Karpas-422 (cell line): ENCODE results near the gene LRBA. TPM values are rescaled to one million over a fixed set of nuclear protein-coding genes. Genes with fewer than 3 reads are reported as not detected.
"Not testable (repeated sequence)": the region's sequence is repeated elsewhere in the genome, so short reads cannot be mapped to it uniquely, and the experiment has no call there.

Experiments used
- DNase-seq: peaks from one replicate; pipeline ENCODE4 v3.0.0-alpha.2; 2015
- H2AFZ ChIP-seq: fragments of 200-600 bp; sonication (generic); 2 replicates; pipeline ENCODE4 v1.6.1; 2014; ENCODE audit warnings: antibody characterized with exemption, low read length, mixed read lengths
- H3K27ac ChIP-seq: fragments of 200-600 bp; sonication (generic); 2 replicates; pipeline ENCODE4 v1.5.1; 2014; ENCODE audit warnings: mild to moderate bottlenecking, low read length, moderate library complexity
- H3K27me3 ChIP-seq: fragments of 200-600 bp; sonication (generic); 2 replicates; pipeline ENCODE4 v1.6.1; 2014; ENCODE audit warnings: low read length, mixed read lengths
- H3K36me3 ChIP-seq: fragments of 200-600 bp; sonication (generic); 2 replicates; pipeline ENCODE4 v1.6.1; 2014; ENCODE audit warnings: low read length, mixed read lengths; ENCODE audit not compliant: insufficient read depth
- H3K4me1 ChIP-seq: fragments of 200-600 bp; sonication (generic); 2 replicates; pipeline ENCODE4 v1.6.1; 2014; ENCODE audit warnings: mild to moderate bottlenecking, low read length, mixed read lengths
- H3K4me2 ChIP-seq: fragments of 200-600 bp; sonication (generic); 2 replicates; pipeline ENCODE4 v1.6.1; 2014; ENCODE audit warnings: low read length, low read depth, mild to moderate bottlenecking; ENCODE audit not compliant: poor library complexity, severe bottlenecking
- H3K4me3 ChIP-seq: fragments of 200-600 bp; sonication (generic); 2 replicates; pipeline ENCODE4 v1.5.1; 2014; ENCODE audit warnings: mild to moderate bottlenecking, antibody characterized with exemption, low read length, mixed read lengths
- H3K79me2 ChIP-seq: fragments of 200-600 bp; sonication (generic); 2 replicates; pipeline ENCODE4 v1.6.1; 2014; ENCODE audit warnings: mild to moderate bottlenecking, low read length, mixed read lengths
- H3K9ac ChIP-seq: fragments of 200-600 bp; sonication (generic); 2 replicates; pipeline ENCODE4 v1.6.0; 2014; ENCODE audit warnings: low read length
- H3K9me2 ChIP-seq: fragments of 200-600 bp; sonication (generic), shearing (Covaris generic); replicated peaks from 2 replicates; pipeline ENCODE4 v1.6.0; 2014; ENCODE audit warnings: mild to moderate bottlenecking, low read length, moderate library complexity; ENCODE audit not compliant: insufficient read depth
- H3K9me3 ChIP-seq: fragments of 300-700, 200-600 bp; sonication (generic); 2 replicates; pipeline ENCODE4 v1.6.1; 2014; ENCODE audit warnings: low read length, mixed read lengths
- H4K20me1 ChIP-seq: fragments of 200-600 bp; sonication (generic); 2 replicates; pipeline ENCODE4 v1.6.1; 2014; ENCODE audit warnings: mild to moderate bottlenecking, antibody characterized with exemption, low read length, low read depth; ENCODE audit not compliant: insufficient read depth
- total RNA-seq: library from RNA; depleted of rRNA; stranded (reverse); fragments of >200 nt; shearing (Covaris generic); gene quantifications from 2 replicates; pipeline ENCODE4 v1.2.3, GENCODE V29; 2014; ENCODE audit warnings: low replicate concordance

LRBA gene
- total RNA-seq, 1 experiment from 2014 or later, result 131 TPM

- H3K4me2 ChIP-seq, result no peak overlapping the region
- H4K20me1 ChIP-seq, result no peaks in the 10 kb centered on the region
- no peaks in the 10 kb centered on the region for H3K27me3 ChIP-seq
- no peak overlapping the region for H2AFZ ChIP-seq
- H3K4me1 ChIP-seq, result no peaks in the 10 kb centered on the region; the same call in 1 of the 2 replicates
- no peaks in the 10 kb centered on the region for H3K9me2 ChIP-seq
- H3K79me2 ChIP-seq, result peaks cover 77% of the 10 kb centered on the region
- no peak overlapping the region for H3K27ac ChIP-seq
- H3K9me3 ChIP-seq, result no peaks in the 10 kb centered on the region
- peaks cover 9% of the 10 kb centered on the region; the same call in 1 of the 2 replicates for H3K36me3 ChIP-seq
- no peak overlapping the region for H3K4me3 ChIP-seq
- no peak for DNase-seq
- H3K9ac ChIP-seq, result no peak overlapping the region
These were observed 84.1 kb downstream of the LRBA start for GRCh38 chr4:150931005-150931404.

DNA sequence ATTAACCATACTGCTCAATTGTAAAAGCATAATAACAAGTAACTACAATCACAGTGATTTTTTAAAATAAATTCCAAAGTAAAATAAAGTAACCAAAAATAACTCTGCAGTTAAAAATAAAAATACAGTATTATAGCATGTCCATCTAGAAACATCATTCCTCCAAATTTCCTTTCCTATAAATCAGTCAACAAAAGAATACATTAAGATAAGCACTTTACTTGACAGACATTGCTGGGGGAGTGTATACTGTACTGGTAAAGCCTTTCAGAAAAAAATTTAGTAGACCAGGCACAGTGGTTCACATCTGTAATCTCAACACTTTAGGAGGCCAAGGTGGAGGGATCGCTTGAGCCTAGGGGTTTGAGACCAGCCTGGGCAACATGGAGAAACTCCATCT lies 91.1 kb downstream of the LRBA start:
- Histone ChIP-seq H3K4me3 (no peak overlapping the region), H3K27me3 (no peaks in the 10 kb centered on the region), H4K20me1 (no peaks in the 10 kb centered on the region), H3K4me2 (no peak overlapping the region), H3K9me2 (no peaks in the 10 kb centered on the region), H3K9ac (no peak overlapping the region), H2AFZ (no peak overlapping the region), H3K79me2 (peaks cover 40% of the 10 kb centered on the region), H3K9me3 (no peaks in the 10 kb centered on the region), H3K4me1 (no peaks in the 10 kb centered on the region), H3K36me3 (peaks cover 20% of the 10 kb centered on the region; the same call in 1 of the 2 replicates), H3K27ac (no peak overlapping the region)
- no peak for DNase-seq

DNA sequence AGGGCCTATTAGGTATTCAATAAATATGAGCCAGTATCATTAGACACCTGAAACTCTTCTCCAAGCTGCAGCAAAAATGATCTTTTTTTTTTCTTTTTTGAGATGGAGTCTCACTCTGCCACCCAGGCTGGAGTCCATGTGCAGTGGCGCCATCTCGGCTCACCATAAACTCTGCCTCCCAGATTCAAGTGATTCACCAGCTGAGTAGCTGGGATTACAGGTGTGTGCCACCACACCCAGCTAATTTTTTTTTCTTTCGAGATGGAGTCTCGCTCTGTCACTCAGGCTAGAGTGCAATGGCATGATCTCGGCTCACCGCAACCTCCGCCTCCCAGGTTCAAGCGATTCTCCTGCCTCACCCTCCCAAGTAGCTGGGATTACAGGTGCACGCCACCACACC lies 93.6 kb downstream of the LRBA start:
- Histone ChIP-seq H3K36me3 (peaks cover 30% of the 10 kb centered on the region; the same call in 1 of the 2 replicates), H3K79me2 (peaks cover 31% of the 10 kb centered on the region)
- not testable (repeated sequence) for H3K27ac ChIP-seq, H3K4me2 ChIP-seq, H4K20me1 ChIP-seq, H3K9me3 ChIP-seq, H2AFZ ChIP-seq, H3K9ac ChIP-seq, H3K27me3 ChIP-seq, DNase-seq, H3K4me3 ChIP-seq, H3K4me1 ChIP-seq, H3K9me2 ChIP-seq

GRCh38 chr4:150918562-150918961 lies 96.5 kb downstream of the LRBA start:
- H3K4me3 ChIP-seq, H2AFZ ChIP-seq, H3K4me1 ChIP-seq, H3K9me2 ChIP-seq, H3K9ac ChIP-seq, H3K4me2 ChIP-seq, H4K20me1 ChIP-seq, H3K27me3 ChIP-seq, DNase-seq, H3K9me3 ChIP-seq, H3K27ac ChIP-seq: not testable (repeated sequence)
- Histone ChIP-seq H3K79me2 (peaks cover 13% of the 10 kb centered on the region), H3K36me3 (peaks cover 54% of the 10 kb centered on the region)

- Histone ChIP-seq H3K4me3 (no peak overlapping the region), H3K9ac (no peak overlapping the region), H3K27ac (no peak overlapping the region), H3K27me3 (no peaks in the 10 kb centered on the region), H3K79me2 (no peaks in the 10 kb centered on the region), H3K9me2 (no peaks in the 10 kb centered on the region), H4K20me1 (no peaks in the 10 kb centered on the region), H3K4me1 (no peaks in the 10 kb centered on the region), H3K9me3 (peaks cover 13% of the 10 kb centered on the region), H3K36me3 (peaks cover 77% of the 10 kb centered on the region), H2AFZ (no peak overlapping the region), H3K4me2 (no peak overlapping the region)
- no peak for DNase-seq
These were observed 103.8 kb downstream of the LRBA start for GRCh38 chr4:150911326-150911725.

- no peak overlapping the region for H2AFZ ChIP-seq
- H4K20me1 ChIP-seq, result no peaks in the 10 kb centered on the region
- peaks cover 13% of the 10 kb centered on the region for H3K9me3 ChIP-seq
- no peaks in the 10 kb centered on the region for H3K9me2 ChIP-seq
- H3K4me2 ChIP-seq, result no peak overlapping the region
- no peaks in the 10 kb centered on the region for H3K4me1 ChIP-seq
- no peaks in the 10 kb centered on the region for H3K27me3 ChIP-seq
- H3K9ac ChIP-seq, result no peak overlapping the region
- no peak for DNase-seq
- peaks cover 73% of the 10 kb centered on the region for H3K36me3 ChIP-seq
- no peak overlapping the region for H3K4me3 ChIP-seq
- peaks cover 7% of the 10 kb centered on the region; the same call in 1 of the 2 replicates for H3K79me2 ChIP-seq
- H3K27ac ChIP-seq, result no peak overlapping the region
These were observed 106.0 kb downstream of the LRBA start for GRCh38 chr4:150909116-150909515.

- Histone ChIP-seq H3K4me3 (no peak overlapping the region), H2AFZ (no peak overlapping the region), H4K20me1 (no peaks in the 10 kb centered on the region), H3K9ac (no peak overlapping the region), H3K27me3 (no peaks in the 10 kb centered on the region), H3K9me3 (peaks cover 9% of the 10 kb centered on the region), H3K4me2 (no peak overlapping the region), H3K79me2 (peaks cover 17% of the 10 kb centered on the region; the same call in 1 of the 2 replicates), H3K4me1 (no peaks in the 10 kb centered on the region), H3K36me3 (peaks cover 72% of the 10 kb centered on the region), H3K27ac (no peak overlapping the region), H3K9me2 (no peaks in the 10 kb centered on the region)
- DNase-seq, result no peak
These were observed 108.0 kb downstream of the LRBA start for GRCh38 chr4:150906987-150907633.

DNA sequence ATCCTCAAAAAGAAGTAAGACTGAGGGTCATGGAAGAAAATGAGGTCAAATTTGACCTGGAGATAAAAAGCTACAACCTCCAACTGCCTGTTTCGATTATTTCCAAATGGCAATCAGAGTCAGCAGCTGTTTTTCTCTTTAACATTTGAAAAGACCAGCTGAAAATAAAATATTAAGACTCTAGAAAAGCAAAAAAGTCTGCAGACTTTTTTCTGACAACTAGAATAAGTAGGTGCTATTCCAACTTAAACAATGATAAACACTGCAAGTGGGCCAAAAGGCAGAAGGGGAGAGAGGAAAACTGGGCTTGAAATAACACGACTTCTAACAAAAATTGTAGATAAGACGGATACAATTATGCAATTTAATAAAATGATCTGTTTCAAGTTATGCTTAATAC lies 110.4 kb downstream of the LRBA start:
- Histone ChIP-seq H3K9me2 (no peaks in the 10 kb centered on the region), H3K9me3 (no peaks in the 10 kb centered on the region; the same call in 1 of the 2 replicates), H3K36me3 (peaks cover 58% of the 10 kb centered on the region), H4K20me1 (no peaks in the 10 kb centered on the region), H3K4me1 (no peaks in the 10 kb centered on the region), H3K79me2 (peaks cover 19% of the 10 kb centered on the region; the same call in 1 of the 2 replicates), H3K9ac (no peak overlapping the region), H3K27ac (no peak overlapping the region), H2AFZ (no peak overlapping the region), H3K4me3 (no peak overlapping the region), H3K27me3 (no peaks in the 10 kb centered on the region), H3K4me2 (no peak overlapping the region)
- no peak for DNase-seq
